HEK293 (cell line): ENCODE results near the gene TIGD1.
"Not testable (repeated sequence)": the region's sequence is repeated elsewhere in the genome, so short reads cannot be mapped to it uniquely, and the experiment has no call there.

Source experiments
- CTCF ChIA-PET: fragments of 350-600 bp; formaldehyde crosslinking; extraction: SDS; loops from one replicate; lab custom pipeline; 2021; ENCODE audit warnings: antibody characterized with exemption; lab: Yijun Ruan, JAX
- POLR2A ChIA-PET: fragments of 300-600 bp; formaldehyde crosslinking; extraction: SDS; loops from one replicate; lab custom pipeline; 2020; ENCODE audit warnings: antibody characterized with exemption, inconsistent platforms; lab: Yijun Ruan, JAX
- H3K27ac ChIP-seq: fragments of 200-500 bp; sonication (Bioruptor generic); 2 replicates; pipeline ENCODE4 v1.5.1; 2014; ENCODE audit warnings: low read depth, low read length, control low read depth, inconsistent platforms; ENCODE audit errors: extremely low read depth
- H3K36me3 ChIP-seq, 2 experiments: fragments of 200-500 bp in 1 of 2; sonication (Bioruptor generic) in 1 of 2; 1 replicate in 1 of 2; 2 replicates in 1 of 2; pipeline ENCODE4 v1.5.1; 2014 to 2017; ENCODE audit warnings: inconsistent platforms in 2 of 2, low read length in 2 of 2; ENCODE audit not compliant: control insufficient read depth in 2 of 2, insufficient read depth in 1 of 2
- H3K4me1 ChIP-seq: fragments of 200-500 bp; sonication (Bioruptor generic); 2 replicates; pipeline ENCODE4 v1.5.1; 2014; ENCODE audit warnings: mild to moderate bottlenecking, low read length, inconsistent platforms; ENCODE audit not compliant: control insufficient read depth, insufficient read depth
- H3K4me3 ChIP-seq: 2 replicates; pipeline ENCODE4 v1.5.1; 2011; ENCODE audit warnings: low read depth, mild to moderate bottlenecking, control low read depth, low read length, moderate library complexity
- H3K9me3 ChIP-seq: fragments of 200-500 bp; sonication (Bioruptor generic); 2 replicates; pipeline ENCODE4 v1.5.1; 2014; ENCODE audit warnings: low read depth, low read length, inconsistent platforms; ENCODE audit not compliant: control insufficient read depth, insufficient read depth
- EGR2 ChIP-seq: fragments of 450-650 bp; formaldehyde crosslinking; IDR thresholded peaks from 2 replicates; pipeline ENCODE4 v1.5.1; 2016; ENCODE audit warnings: low read depth, missing biosample characterization, missing genetic modification characterization
- MYNN ChIP-seq: fragments of 450-650 bp; formaldehyde crosslinking; IDR thresholded peaks from 2 replicates; pipeline ENCODE4 v1.5.1; 2016; ENCODE audit warnings: missing biosample characterization, missing genetic modification characterization, borderline replicate concordance
- TRIM28 ChIP-seq: IDR thresholded peaks from 2 replicates; pipeline ENCODE4 v1.6.1; 2011; ENCODE audit warnings: low read length, control low read depth, borderline replicate concordance
- ZFP3 ChIP-seq: fragments of 450-650 bp; formaldehyde crosslinking; IDR thresholded peaks from 2 replicates; pipeline ENCODE4 v1.5.1; 2016; ENCODE audit warnings: low read depth, missing biosample characterization, missing genetic modification characterization
- ZFP69B ChIP-seq: fragments of 450-650 bp; formaldehyde crosslinking; IDR thresholded peaks from 2 replicates; pipeline ENCODE4 v1.5.1; 2016; ENCODE audit warnings: missing biosample characterization, missing genetic modification characterization
- ZNF223 ChIP-seq: fragments of 450-650 bp; formaldehyde crosslinking; IDR thresholded peaks from 2 replicates; pipeline ENCODE4 v1.5.1; 2016; ENCODE audit warnings: missing biosample characterization, missing genetic modification characterization
- ZNF660 ChIP-seq: fragments of 450-650 bp; IDR thresholded peaks from 2 replicates; pipeline ENCODE4 v1.5.1; 2018; ENCODE audit warnings: missing biosample characterization, mild to moderate bottlenecking, missing genetic modification characterization
- ZNF677 ChIP-seq: fragments of 450-650 bp; IDR thresholded peaks from 2 replicates; pipeline ENCODE4 v1.5.0; 2018; ENCODE audit warnings: missing biosample characterization, mild to moderate bottlenecking, missing genetic modification characterization, moderate library complexity
- ZNF768 ChIP-seq: fragments of 450-650 bp; formaldehyde crosslinking; IDR thresholded peaks from 2 replicates; pipeline ENCODE4 v1.5.1; 2018; ENCODE audit warnings: missing biosample characterization, mild to moderate bottlenecking, missing genetic modification characterization
- ZNF837 ChIP-seq: fragments of 450-650 bp; formaldehyde crosslinking; IDR thresholded peaks from 2 replicates; pipeline ENCODE4 v1.5.1; 2016; ENCODE audit warnings: missing biosample characterization, missing genetic modification characterization
- TF ChIP-seq, protein P1 (sequence below): fragments of 450-650 bp; formaldehyde crosslinking; IDR thresholded peaks from 2 replicates; pipeline ENCODE4 v1.5.1; 2016; ENCODE audit warnings: missing biosample characterization, missing genetic modification characterization

TIGD1 gene

GRCh38 chr2:232533944-232534710 is 16.2 kb downstream of the TIGD1 start (continued):
- TF ChIP-seq, protein P1, sequence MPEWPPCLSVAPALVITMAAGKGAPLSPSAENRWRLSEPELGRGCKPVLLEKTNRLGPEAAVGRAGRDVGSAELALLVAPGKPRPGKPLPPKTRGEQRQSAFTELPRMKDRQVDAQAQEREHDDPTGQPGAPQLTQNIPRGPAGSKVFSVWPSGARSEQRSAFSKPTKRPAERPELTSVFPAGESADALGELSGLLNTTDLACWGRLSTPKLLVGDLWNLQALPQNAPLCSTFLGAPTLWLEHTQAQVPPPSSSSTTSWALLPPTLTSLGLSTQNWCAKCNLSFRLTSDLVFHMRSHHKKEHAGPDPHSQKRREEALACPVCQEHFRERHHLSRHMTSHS (tag by site-specific recombination) = no peak
- peak; percentile 28; the same call in 1 of the 2 replicates for TF ChIP-seq EGR2

GRCh38 chr2:232532821-232533220 is 17.5 kb downstream of the TIGD1 start:
- not testable (repeated sequence) for H3K36me3 ChIP-seq, H3K4me3 ChIP-seq, H3K27ac ChIP-seq, H3K9me3 ChIP-seq, H3K4me1 ChIP-seq
- ChIA-PET CTCF (interaction anchor here (0.6 to 1.3 kb wide), 2 partner anchors 9 to 740 kb away, joined by 3 read pairs; no protein-coding TSS in a partner anchor), POLR2A (interaction anchor here (1.1 kb wide), 1 partner anchor 18 kb away, joined by 4 read pairs; the partner anchor contains the start of genes EIF4E2 and TIGD1)

- ChIA-PET CTCF (interaction anchor here (0.6 kb wide), 1 partner anchor 740 kb away, joined by 3 read pairs; no protein-coding TSS in a partner anchor), POLR2A (interaction anchor here (1.1 kb wide), 1 partner anchor 18 kb away, joined by 4 read pairs; the partner anchor contains the start of genes EIF4E2 and TIGD1)
- no peak overlapping the region for H3K4me3 ChIP-seq
- H3K36me3 ChIP-seq = no peaks in the 10 kb centered on the region
- no peaks in the 10 kb centered on the region for H3K4me1 ChIP-seq
- no peak for TF ChIP-seq ZNF223 (tag by site-specific recombination)
- H3K9me3 ChIP-seq = no peaks in the 10 kb centered on the region
- H3K27ac ChIP-seq = no peak overlapping the region
These were observed 17.9 kb downstream of the TIGD1 start for GRCh38 chr2:232532419-232532818.

GRCh38 chr2:232530626-232531260 is 19.6 kb downstream of the TIGD1 start:
- no peaks in the 10 kb centered on the region for H3K36me3 ChIP-seq
- TF ChIP-seq ZNF677 = no peak
- peak; percentile 92 for TF ChIP-seq ZNF660 (tag by site-specific recombination)
- TF ChIP-seq ZFP3 (tag by site-specific recombination) = no peak
- no peak for TF ChIP-seq MYNN
- peak; percentile 54 for TF ChIP-seq ZNF768 (tag by site-specific recombination)
- TF ChIP-seq, all 188 proteins: peak for 2
- ChIA-PET CTCF (interaction anchor here (0.6 kb wide), 1 partner anchor 52 kb away, joined by 3 read pairs; no protein-coding TSS in a partner anchor), POLR2A (no interaction called here)
- H3K4me3 ChIP-seq = no peak overlapping the region
- no peaks in the 10 kb centered on the region for H3K4me1 ChIP-seq
- no peak overlapping the region for H3K27ac ChIP-seq
- H3K9me3 ChIP-seq = no peaks in the 10 kb centered on the region

DNA sequence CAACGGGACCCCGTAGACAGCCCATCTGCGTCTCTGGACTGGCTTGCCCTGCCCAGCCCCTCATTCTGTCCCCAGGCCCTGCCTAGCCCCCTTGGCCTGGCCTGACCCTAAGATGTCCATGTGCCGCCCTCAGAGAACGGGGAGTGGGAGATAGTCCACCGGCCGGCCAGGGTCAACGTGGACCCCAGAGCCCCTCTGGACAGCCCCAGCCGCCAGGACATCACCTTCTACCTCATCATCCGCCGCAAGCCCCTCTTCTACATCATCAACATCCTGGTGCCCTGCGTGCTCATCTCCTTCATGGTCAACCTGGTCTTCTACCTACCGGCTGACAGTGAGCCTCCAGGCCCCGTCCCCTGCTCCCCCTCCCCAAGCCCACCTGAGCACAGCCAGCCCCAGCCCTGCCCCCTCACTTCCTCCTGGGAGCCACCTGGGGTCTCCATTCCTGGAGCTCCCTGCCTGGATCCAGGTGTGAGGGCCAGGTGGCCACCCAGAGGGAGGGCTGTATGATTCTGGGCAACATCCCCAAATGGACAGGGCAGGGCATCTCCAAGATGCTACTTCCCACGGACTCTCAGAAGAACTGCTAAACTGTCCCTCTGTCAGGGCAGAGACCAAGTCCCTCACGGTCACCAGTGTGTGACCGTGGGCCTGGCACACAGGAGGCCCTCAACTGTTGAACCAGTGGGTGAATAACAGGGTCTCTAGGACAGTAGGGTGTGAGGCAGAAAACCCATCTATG is 20.4 kb downstream of the TIGD1 start:
- Histone ChIP-seq H3K4me1 (no peaks in the 10 kb centered on the region), H3K9me3 (no peaks in the 10 kb centered on the region), H3K27ac (no peak overlapping the region), H3K36me3 (no peaks in the 10 kb centered on the region), H3K4me3 (no peak overlapping the region)
- TF ChIP-seq ZNF837 (tag by site-specific recombination) = no peak
- no peak for TF ChIP-seq TRIM28
- TF ChIP-seq ZFP69B (tag by site-specific recombination) = no peak
- CTCF ChIA-PET = no interaction called here
- POLR2A ChIA-PET = no interaction called here
